ENCODE results near the gene LRRC17.

LRRC17 gene

DNA sequence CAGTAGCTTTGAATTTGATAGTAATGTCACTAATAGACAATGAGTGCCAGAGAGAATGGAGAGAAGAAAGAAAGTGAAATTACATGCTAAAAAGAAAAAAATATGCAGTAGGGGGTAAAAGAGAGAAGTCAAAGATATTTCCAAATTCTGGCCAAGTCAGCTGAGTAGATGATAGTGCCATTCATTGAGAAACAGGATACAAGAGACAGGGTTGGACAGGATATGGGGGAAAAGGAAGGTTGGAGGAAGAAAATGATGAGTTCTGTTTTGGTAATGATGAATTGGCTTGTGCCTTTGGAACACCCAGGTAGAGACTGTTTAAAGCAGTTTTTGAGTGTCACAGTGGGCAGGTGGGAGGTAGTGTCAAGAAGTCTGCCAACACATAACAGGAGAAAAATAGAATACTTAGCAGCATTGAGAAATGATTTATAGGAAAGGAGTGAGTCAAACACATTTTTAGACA is 78.3 kb downstream of the LRRC17 start:
- Histone ChIP-seq H3K9me3 (ENCODE audit: insufficient read depth, low read depth, low read length) (0 out of 2 replicates have a peak, but pooled peaks cover 5% of the 10 kb centered on the region), H3K9ac (ENCODE audit: low read depth, low read length) (no peak overlapping the region), H3K4me1 (ENCODE audit: insufficient read depth, low read length) (no peaks in the 10 kb centered on the region), H3K27ac (ENCODE audit: low read depth, low read length) (no peak overlapping the region), H3K27me3 (ENCODE audit: insufficient read depth, low read length) (no peaks in the 10 kb centered on the region), H3K36me3 (ENCODE audit: insufficient read depth, low read length) (no peaks in the 10 kb centered on the region), H3K4me3 (ENCODE audit: low read length) (no peak overlapping the region)

DNA sequence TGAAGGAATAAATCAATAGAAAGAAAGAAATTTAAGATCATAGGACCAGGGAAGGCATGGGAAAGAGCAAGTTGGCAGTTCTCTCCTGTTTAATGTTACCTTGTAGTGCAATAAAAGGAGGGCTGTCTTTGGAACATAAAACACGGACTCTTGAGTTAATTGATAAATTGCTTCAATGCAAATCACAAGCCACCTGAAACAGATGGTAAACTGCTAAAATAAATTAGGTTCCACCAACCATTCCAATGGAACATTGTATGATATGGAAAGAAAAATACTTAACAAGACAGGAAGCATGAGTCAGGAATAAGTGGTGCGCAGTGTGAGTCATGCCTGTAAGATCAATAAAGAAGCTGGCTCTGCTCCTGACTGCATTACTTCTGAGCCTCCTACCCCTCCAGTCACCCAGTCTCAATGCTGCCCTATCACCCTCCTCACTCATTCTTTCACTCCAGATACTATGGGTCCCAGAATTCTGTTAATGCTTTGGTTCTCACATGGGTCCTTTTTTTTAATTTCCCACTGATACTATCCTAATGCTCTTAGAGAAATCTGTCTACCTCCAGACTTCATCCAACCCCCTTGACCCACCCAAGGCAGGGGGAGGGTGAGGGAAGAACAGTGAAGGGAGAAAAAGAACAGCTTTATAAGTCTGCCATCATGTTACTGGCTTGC is 78.9 kb downstream of the LRRC17 start:
- no peaks in the 10 kb centered on the region for H3K27me3 ChIP-seq (ENCODE audit: insufficient read depth, low read length)
- no peaks in the 10 kb centered on the region for H3K36me3 ChIP-seq (ENCODE audit: insufficient read depth, low read length)
- WGBS = 88% methylated on average over 2 of the region's 2 CpGs
- no peak overlapping the region for H3K4me3 ChIP-seq (ENCODE audit: low read length)
- no peaks in the 10 kb centered on the region for H3K4me1 ChIP-seq (ENCODE audit: insufficient read depth, low read length)
- H3K9me3 ChIP-seq (ENCODE audit: insufficient read depth, low read depth, low read length) = 0 out of 2 replicates have a peak, but pooled peaks cover 5% of the 10 kb centered on the region
- no peak overlapping the region for H3K27ac ChIP-seq (ENCODE audit: low read depth, low read length)
- H3K9ac ChIP-seq (ENCODE audit: low read depth, low read length) = no peak overlapping the region

GRCh38 chr7:102992509-102992937 is 79.7 kb downstream of the LRRC17 start:
- Histone ChIP-seq H3K4me3 (ENCODE audit: low read length) (no peak overlapping the region), H3K9ac (ENCODE audit: low read depth, low read length) (no peak overlapping the region), H3K4me1 (ENCODE audit: insufficient read depth, low read length) (no peaks in the 10 kb centered on the region), H3K9me3 (ENCODE audit: insufficient read depth, low read depth, low read length) (0 out of 2 replicates have a peak, but pooled peaks cover 5% of the 10 kb centered on the region), H3K27ac (ENCODE audit: low read depth, low read length) (no peak overlapping the region), H3K36me3 (ENCODE audit: insufficient read depth, low read length) (no peaks in the 10 kb centered on the region), H3K27me3 (ENCODE audit: insufficient read depth, low read length) (no peaks in the 10 kb centered on the region)
- 94% methylated on average over 5 of the region's 5 CpGs for WGBS

GRCh38 chr7:102992938-102993717 is 80.3 kb downstream of the LRRC17 start:
- Histone ChIP-seq H3K36me3 (ENCODE audit: insufficient read depth, low read length) (no peaks in the 10 kb centered on the region), H3K9ac (ENCODE audit: low read depth, low read length) (no peak overlapping the region), H3K9me3 (ENCODE audit: insufficient read depth, low read depth, low read length) (0 out of 2 replicates have a peak, but pooled peaks cover 5% of the 10 kb centered on the region), H3K27me3 (ENCODE audit: insufficient read depth, low read length) (no peaks in the 10 kb centered on the region), H3K27ac (ENCODE audit: low read depth, low read length) (no peak overlapping the region), H3K4me1 (ENCODE audit: insufficient read depth, low read length) (no peaks in the 10 kb centered on the region), H3K4me3 (ENCODE audit: low read length) (no peak overlapping the region)
- 70% methylated on average over 1 of the region's 2 CpGs for WGBS

- Histone ChIP-seq H3K27me3 (ENCODE audit: insufficient read depth, low read length) (no peaks in the 10 kb centered on the region), H3K4me1 (ENCODE audit: insufficient read depth, low read length) (no peaks in the 10 kb centered on the region), H3K36me3 (ENCODE audit: insufficient read depth, low read length) (no peaks in the 10 kb centered on the region), H3K4me3 (ENCODE audit: low read length) (no peak overlapping the region), H3K9ac (ENCODE audit: low read depth, low read length) (no peak overlapping the region), H3K27ac (ENCODE audit: low read depth, low read length) (no peak overlapping the region), H3K9me3 (ENCODE audit: insufficient read depth, low read depth, low read length) (0 out of 2 replicates have a peak, but pooled peaks cover 5% of the 10 kb centered on the region)
- 100% methylated on average over 1 of the region's 1 CpG for WGBS
Measured at GRCh38 chr7:102993718-102994029, 80.9 kb downstream of the LRRC17 start.

DNA sequence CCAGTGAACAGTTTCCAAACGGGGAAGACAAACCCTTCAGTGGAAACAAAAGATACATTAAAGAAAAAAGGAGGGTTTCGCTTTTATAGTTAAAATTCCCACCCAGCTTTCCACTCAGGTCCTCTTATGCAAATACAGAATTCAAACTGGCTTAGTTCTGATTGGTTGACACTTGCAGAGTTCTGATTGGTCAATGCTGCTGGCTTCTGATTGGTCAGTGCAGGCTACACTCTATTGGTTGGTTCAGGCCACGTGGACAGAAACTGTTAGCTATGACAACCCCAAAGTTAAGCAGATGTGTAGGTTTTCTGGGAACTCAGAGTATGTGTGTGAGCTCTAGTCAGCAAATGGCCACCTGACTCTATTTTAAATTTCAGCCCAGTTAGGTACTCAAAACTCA is 81.8 kb downstream of the LRRC17 start:
- Histone ChIP-seq H3K9ac (ENCODE audit: low read depth, low read length) (no peak overlapping the region), H3K4me3 (ENCODE audit: low read length) (no peak overlapping the region), H3K9me3 (ENCODE audit: insufficient read depth, low read depth, low read length) (0 out of 2 replicates have a peak, but pooled peaks cover 5% of the 10 kb centered on the region), H3K27me3 (ENCODE audit: insufficient read depth, low read length) (no peaks in the 10 kb centered on the region), H3K36me3 (ENCODE audit: insufficient read depth, low read length) (no peaks in the 10 kb centered on the region), H3K4me1 (ENCODE audit: insufficient read depth, low read length) (no peaks in the 10 kb centered on the region), H3K27ac (ENCODE audit: low read depth, low read length) (no peak overlapping the region)
- WGBS = 91% methylated on average over 3 of the region's 3 CpGs

Data from HUES64 (cell line).